Dendritic cell treated with granulocyte-macrophage colony-stimulating factor and Interleukin-4, amounts not matched to agents 40 ng/mL and 50 ng/mL, for 4 days (primary cell): ENCODE results near the gene BIRC7.

Experiments used
- H3K27ac Mint-ChIP-seq: one replicate; pipeline ENCODE4 v1.8.0; 2022; ENCODE audit warnings: mild to moderate bottlenecking, mixed read lengths
- H3K27me3 Mint-ChIP-seq: one replicate; pipeline ENCODE4 v1.8.0; 2022; ENCODE audit warnings: mild to moderate bottlenecking, mixed read lengths
- H3K36me3 Mint-ChIP-seq: one replicate; pipeline ENCODE4 v1.8.0; 2022; ENCODE audit warnings: low read depth, mixed read lengths
- H3K4me1 Mint-ChIP-seq: one replicate; pipeline ENCODE4 v1.8.0; 2022; ENCODE audit warnings: low read depth, mixed read lengths
- H3K4me3 Mint-ChIP-seq: one replicate; pipeline ENCODE4 v1.8.0; 2022; ENCODE audit warnings: mild to moderate bottlenecking, moderate library complexity, mixed read lengths
- H3K9me3 Mint-ChIP-seq: one replicate; pipeline ENCODE4 v1.8.0; 2022; ENCODE audit warnings: mixed read lengths
- intact Hi-C: fragments of 100-400 bp; cut with micrococcal nuclease; formaldehyde crosslinking; loops from one replicate; pipeline ENCODE4 v1.15.0; 2022

The BIRC7 gene

GRCh38 chr20:63224412-63225081 lies 11.2 kb upstream of the BIRC7 start:
- no peak overlapping the region for H3K4me3 Mint-ChIP-seq
- intact Hi-C loops: loop anchor here (5.0 kb wide), 1 partner anchor 158 kb away; no protein-coding TSS in a partner anchor
- no peaks in the 10 kb centered on the region for H3K9me3 Mint-ChIP-seq
- H3K4me1 Mint-ChIP-seq: no peaks in the 10 kb centered on the region
- H3K27me3 Mint-ChIP-seq: peaks cover 32% of the 10 kb centered on the region
- no peak overlapping the region for H3K27ac Mint-ChIP-seq
- H3K36me3 Mint-ChIP-seq: no peaks in the 10 kb centered on the region

GRCh38 chr20:63225082-63225454 lies 10.6 kb upstream of the BIRC7 start:
- intact Hi-C loops: no loop called here

GRCh38 chr20:63226042-63226943 lies 9.4 kb upstream of the BIRC7 start:
- H3K27me3 Mint-ChIP-seq: peaks cover 36% of the 10 kb centered on the region
- no peak overlapping the region for H3K27ac Mint-ChIP-seq
- H3K4me1 Mint-ChIP-seq: no peaks in the 10 kb centered on the region
- no peaks in the 10 kb centered on the region for H3K36me3 Mint-ChIP-seq
- no peak overlapping the region for H3K4me3 Mint-ChIP-seq
- intact Hi-C loops: no loop called here
- no peaks in the 10 kb centered on the region for H3K9me3 Mint-ChIP-seq

More at GRCh38 chr20:63225082-63225454, 10.6 kb upstream of the BIRC7 start:
- Mint-ChIP-seq H3K4me1 (no peaks in the 10 kb centered on the region), H3K27ac (no peak overlapping the region), H3K4me3 (no peak overlapping the region), H3K36me3 (no peaks in the 10 kb centered on the region), H3K9me3 (no peaks in the 10 kb centered on the region), H3K27me3 (peaks cover 33% of the 10 kb centered on the region)

- intact Hi-C loops: no loop called here
- Mint-ChIP-seq H3K4me1 (no peaks in the 10 kb centered on the region), H3K27ac (no peak overlapping the region), H3K27me3 (peaks cover 43% of the 10 kb centered on the region), H3K36me3 (no peaks in the 10 kb centered on the region), H3K4me3 (no peak overlapping the region), H3K9me3 (no peaks in the 10 kb centered on the region)
These were observed 8.4 kb upstream of the BIRC7 start for GRCh38 chr20:63227260-63227659.

- intact Hi-C loops: no loop called here
- Mint-ChIP-seq H3K9me3 (no peaks in the 10 kb centered on the region), H3K36me3 (no peaks in the 10 kb centered on the region), H3K27me3 (peaks cover 53% of the 10 kb centered on the region), H3K4me1 (no peaks in the 10 kb centered on the region), H3K4me3 (no peak overlapping the region), H3K27ac (no peak overlapping the region)
These were observed 6.9 kb upstream of the BIRC7 start for GRCh38 chr20:63228806-63229205.

GRCh38 chr20:63230800-63231268 lies 4.9 kb upstream of the BIRC7 start:
- H3K27me3 Mint-ChIP-seq: peaks cover 53% of the 10 kb centered on the region
- H3K9me3 Mint-ChIP-seq: no peaks in the 10 kb centered on the region
- no peaks in the 10 kb centered on the region for H3K36me3 Mint-ChIP-seq
- H3K27ac Mint-ChIP-seq: no peak overlapping the region
- intact Hi-C loops: no loop called here
- H3K4me1 Mint-ChIP-seq: peaks cover 4% of the 10 kb centered on the region
- no peak overlapping the region for H3K4me3 Mint-ChIP-seq

GRCh38 chr20:63232235-63233060 lies 3.3 kb upstream of the BIRC7 start:
- intact Hi-C loops: no loop called here
- peaks cover 53% of the 10 kb centered on the region for H3K27me3 Mint-ChIP-seq
- no peaks in the 10 kb centered on the region for H3K36me3 Mint-ChIP-seq
- H3K9me3 Mint-ChIP-seq: no peaks in the 10 kb centered on the region
- H3K4me1 Mint-ChIP-seq: peaks cover 6% of the 10 kb centered on the region
- no peak overlapping the region for H3K4me3 Mint-ChIP-seq
- no peak overlapping the region for H3K27ac Mint-ChIP-seq

- no peak overlapping the region for H3K4me3 Mint-ChIP-seq
- no peaks in the 10 kb centered on the region for H3K36me3 Mint-ChIP-seq
- intact Hi-C loops: no loop called here
- H3K4me1 Mint-ChIP-seq: peaks cover 6% of the 10 kb centered on the region
- H3K27me3 Mint-ChIP-seq: peaks cover 53% of the 10 kb centered on the region
- no peaks in the 10 kb centered on the region for H3K9me3 Mint-ChIP-seq
- H3K27ac Mint-ChIP-seq: no peak overlapping the region
These were observed 2.7 kb upstream of the BIRC7 start for GRCh38 chr20:63233061-63233344.

GRCh38 chr20:63233924-63234323 lies 1.8 kb upstream of the BIRC7 start:
- H3K4me1 Mint-ChIP-seq: peaks cover 6% of the 10 kb centered on the region
- H3K9me3 Mint-ChIP-seq: no peaks in the 10 kb centered on the region
- H3K27me3 Mint-ChIP-seq: peaks cover 45% of the 10 kb centered on the region
- no peak overlapping the region for H3K27ac Mint-ChIP-seq
- no peak overlapping the region for H3K4me3 Mint-ChIP-seq
- intact Hi-C loops: no loop called here
- no peaks in the 10 kb centered on the region for H3K36me3 Mint-ChIP-seq

- Mint-ChIP-seq H3K4me1 (peaks cover 6% of the 10 kb centered on the region), H3K4me3 (no peak overlapping the region), H3K27me3 (peaks cover 37% of the 10 kb centered on the region), H3K36me3 (no peaks in the 10 kb centered on the region), H3K27ac (no peak overlapping the region), H3K9me3 (no peaks in the 10 kb centered on the region)
- intact Hi-C loops: no loop called here
These were observed 859 bp upstream of the BIRC7 start for GRCh38 chr20:63234693-63235398.

- H3K4me3 Mint-ChIP-seq: no peak overlapping the region
- H3K4me1 Mint-ChIP-seq: peaks cover 6% of the 10 kb centered on the region
- no peaks in the 10 kb centered on the region for H3K9me3 Mint-ChIP-seq
- H3K27ac Mint-ChIP-seq: no peak overlapping the region
- intact Hi-C loops: no loop called here
- peaks cover 23% of the 10 kb centered on the region for H3K27me3 Mint-ChIP-seq
- no peaks in the 10 kb centered on the region for H3K36me3 Mint-ChIP-seq
These were observed 572 bp downstream of the BIRC7 start for GRCh38 chr20:63236116-63236837.

GRCh38 chr20:63238031-63238430 lies 2.3 kb downstream of the BIRC7 start:
- Mint-ChIP-seq H3K36me3 (no peaks in the 10 kb centered on the region), H3K27ac (no peak overlapping the region), H3K9me3 (no peaks in the 10 kb centered on the region), H3K4me3 (no peak overlapping the region), H3K27me3 (peaks cover 6% of the 10 kb centered on the region), H3K4me1 (peaks cover 6% of the 10 kb centered on the region)
- intact Hi-C loops: no loop called here

- no peak overlapping the region for H3K27ac Mint-ChIP-seq
- H3K4me3 Mint-ChIP-seq: no peak overlapping the region
- H3K27me3 Mint-ChIP-seq: peaks cover 6% of the 10 kb centered on the region
- intact Hi-C loops: no loop called here
- peaks cover 6% of the 10 kb centered on the region for H3K4me1 Mint-ChIP-seq
- no peaks in the 10 kb centered on the region for H3K36me3 Mint-ChIP-seq
- H3K9me3 Mint-ChIP-seq: no peaks in the 10 kb centered on the region
These were observed 2.9 kb downstream of the BIRC7 start for GRCh38 chr20:63238514-63239125.
